Fibroblast of upper back skin (primary cell): Measurements from ENCODE around the gene DNAJC18.

Experiments used
- DNase-seq: peaks from one replicate; pipeline ENCODE4 v3.0.0-alpha.2; 2013

The DNAJC18 gene

DNA sequence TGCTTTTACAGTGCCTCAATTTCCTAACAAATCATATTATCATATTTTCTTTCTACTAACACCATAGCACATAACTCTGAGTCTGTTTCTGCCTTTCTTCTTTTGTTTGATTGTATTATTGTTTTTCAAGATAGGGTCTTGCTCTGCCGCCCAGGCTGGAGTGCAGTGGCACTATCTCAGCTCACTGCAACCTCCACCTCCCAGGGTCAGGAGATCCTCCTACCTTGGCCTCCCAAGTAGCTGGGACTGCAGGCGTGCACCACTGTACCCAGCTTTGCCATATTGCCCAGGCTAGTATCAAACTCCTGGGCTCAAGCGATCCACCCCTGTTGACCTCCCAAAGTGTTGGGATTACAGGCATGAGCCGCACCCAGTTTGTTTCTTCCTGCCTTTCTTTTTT lies 78.9 kb downstream of the DNAJC18 start:
- no peak for DNase-seq
